ENCODE measurements around the gene ZNF276.

- TF ChIP-seq EZH2phosphoT487 (IDR thresholded peaks at IDR 0.05; ENCODE audit: insufficient read depth, low read depth) (no peak), EZH2 (IDR thresholded peaks at IDR 0.05; ENCODE audit: insufficient read depth, poor library complexity, severe bottlenecking) (no peak)
Observed at GRCh38 chr16:89696670-89697128, 24.6 kb upstream of the ZNF276 start.

All from GM23248 (cell line).